Sigmoid colon (tissue), 7 donors: ENCODE data around the gene LAMB3. TPM values are rescaled to one million over a fixed set of nuclear protein-coding genes. Genes with fewer than 3 reads are reported as not detected.

Source experiments
- DNase-seq: peaks from one replicate; pipeline ENCODE4 v3.0.0-alpha.2; 2019
- H3K27ac ChIP-seq, 4 donors: fragments of 200-600 bp; sonication (generic); one replicate each; pipeline ENCODE4 v1.5.1; 2016 to 2019; ENCODE audit warnings: mild to moderate bottlenecking in 1 of 4
- H3K27me3 ChIP-seq, 3 donors: fragments of 200-600 bp; sonication (generic); one replicate each; pipeline ENCODE4 v1.5.1; 2019; ENCODE audit warnings: mild to moderate bottlenecking in 1 of 3
- H3K36me3 ChIP-seq, 4 donors: fragments of 200-600 bp; sonication (generic); one replicate each; pipeline ENCODE4 v1.5.1; 2016 to 2019
- H3K4me1 ChIP-seq, 4 donors: fragments of 200-600 bp; sonication (generic); one replicate each; pipeline ENCODE4 v1.5.1; 2017 to 2019
- H3K4me3 ChIP-seq, 4 donors: fragments of 200-600 bp; sonication (generic); one replicate each; pipeline ENCODE4 v1.5.1; 2017 to 2019; ENCODE audit warnings: mild to moderate bottlenecking in 2 of 4, moderate library complexity in 1 of 4
- H3K9me3 ChIP-seq, 4 donors: fragments of 200-600 bp in 3 of 4; sonication (generic) in 3 of 4; one replicate each; pipeline versions ENCODE4 v1.5.1 to v1.6.1; 2013 to 2019
- EP300 ChIP-seq, 4 donors: sonication (generic); formaldehyde crosslinking; IDR thresholded peaks; one replicate each; pipeline ENCODE4 v1.6.1; 2017; ENCODE audit warnings: antibody characterized with exemption in 4 of 4
- POLR2A ChIP-seq, 2 donors: fragments of 450-650 bp; IDR thresholded peaks; one replicate each; pipeline ENCODE4 v1.6.1; 2016; ENCODE audit warnings: antibody characterized with exemption in 2 of 2, mild to moderate bottlenecking in 2 of 2, moderate library complexity in 2 of 2
- POLR2AphosphoS5 ChIP-seq, 4 donors: sonication (generic); formaldehyde crosslinking; IDR thresholded peaks; one replicate each; pipeline ENCODE4 v1.6.1; 2017; ENCODE audit warnings: antibody characterized with exemption in 4 of 4
- WGBS, 2 donors: extraction: QIAGEN DNeasy Blood & Tissue Kit; methylation state at CpG; one replicate each; pipeline ENCODE4 v1.1.7; 2013; 5-methylcytosine and 5-hydroxymethylcytosine counted together
- intact Hi-C: fragments of 100-400 bp; cut with DNase I; formaldehyde crosslinking; loops from one replicate; pipeline ENCODE4 v1.15.1; 2023
- polyA plus RNA-seq, 3 donors: library from polyadenylated mRNA; stranded (reverse); fragments of 200-250 nt; gene quantifications; one replicate each; pipeline ENCODE4 v1.2.3, GENCODE V29; 2013
- total RNA-seq, 4 donors: library from RNA; depleted of rRNA; stranded (reverse); fragments of >200 nt; gene quantifications; one replicate each; pipeline ENCODE4 v1.1.0, GENCODE V29; 2016
- TF ChIP-seq, protein P1 (sequence below), 4 experiments: fragments of 450-650 bp in 3 of 4; fragments of 200-600 bp in 1 of 4; IDR thresholded peaks; one replicate each; pipeline ENCODE4 v1.5.1; 2016 to 2019; ENCODE audit warnings: antibody characterized with exemption in 4 of 4, mild to moderate bottlenecking in 3 of 4, moderate library complexity in 2 of 4
- donor health status: healthy with polysubstance abuse.
- donor health status: Bipolar disorder and iron deficiency.
- donor health status: healthy.

Gene LAMB3
- total and polyA plus RNA-seq, 7 donors = 0.14 to 49.4 (median 9.3) TPM; not detected in 1

GRCh38 chr1:209685821-209686220 is 33.6 kb upstream of the LAMB3 start:
- H3K9me3 ChIP-seq = no peaks in the 10 kb centered on the region
- intact Hi-C loops = no loop called here
- WGBS, 2 donors = 61 to 82% methylated on average over 4 of the region's 4 CpGs
- DNase-seq = no peak
- no peak overlapping the region for H3K4me3 ChIP-seq
- H3K36me3 ChIP-seq = no peaks in the 10 kb centered on the region
- peaks cover 0 to 29% (median 15%) of the 10 kb centered on the region in 4 donors for H3K4me1 ChIP-seq
- peaks cover 0 to 3% (median 0%) of the 10 kb centered on the region in 3 donors for H3K27me3 ChIP-seq
- TF ChIP-seq POLR2A (IDR thresholded peaks at IDR 0.05) = no peak
- TF ChIP-seq EP300 (IDR thresholded peaks at IDR 0.05) = no peak
- no peak for TF ChIP-seq POLR2AphosphoS5 (IDR thresholded peaks at IDR 0.05)
- TF ChIP-seq, protein P1, sequence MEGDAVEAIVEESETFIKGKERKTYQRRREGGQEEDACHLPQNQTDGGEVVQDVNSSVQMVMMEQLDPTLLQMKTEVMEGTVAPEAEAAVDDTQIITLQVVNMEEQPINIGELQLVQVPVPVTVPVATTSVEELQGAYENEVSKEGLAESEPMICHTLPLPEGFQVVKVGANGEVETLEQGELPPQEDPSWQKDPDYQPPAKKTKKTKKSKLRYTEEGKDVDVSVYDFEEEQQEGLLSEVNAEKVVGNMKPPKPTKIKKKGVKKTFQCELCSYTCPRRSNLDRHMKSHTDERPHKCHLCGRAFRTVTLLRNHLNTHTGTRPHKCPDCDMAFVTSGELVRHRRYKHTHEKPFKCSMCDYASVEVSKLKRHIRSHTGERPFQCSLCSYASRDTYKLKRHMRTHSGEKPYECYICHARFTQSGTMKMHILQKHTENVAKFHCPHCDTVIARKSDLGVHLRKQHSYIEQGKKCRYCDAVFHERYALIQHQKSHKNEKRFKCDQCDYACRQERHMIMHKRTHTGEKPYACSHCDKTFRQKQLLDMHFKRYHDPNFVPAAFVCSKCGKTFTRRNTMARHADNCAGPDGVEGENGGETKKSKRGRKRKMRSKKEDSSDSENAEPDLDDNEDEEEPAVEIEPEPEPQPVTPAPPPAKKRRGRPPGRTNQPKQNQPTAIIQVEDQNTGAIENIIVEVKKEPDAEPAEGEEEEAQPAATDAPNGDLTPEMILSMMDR (IDR thresholded peaks at IDR 0.05) = no peak
- H3K27ac ChIP-seq = no peak overlapping the region

DNA sequence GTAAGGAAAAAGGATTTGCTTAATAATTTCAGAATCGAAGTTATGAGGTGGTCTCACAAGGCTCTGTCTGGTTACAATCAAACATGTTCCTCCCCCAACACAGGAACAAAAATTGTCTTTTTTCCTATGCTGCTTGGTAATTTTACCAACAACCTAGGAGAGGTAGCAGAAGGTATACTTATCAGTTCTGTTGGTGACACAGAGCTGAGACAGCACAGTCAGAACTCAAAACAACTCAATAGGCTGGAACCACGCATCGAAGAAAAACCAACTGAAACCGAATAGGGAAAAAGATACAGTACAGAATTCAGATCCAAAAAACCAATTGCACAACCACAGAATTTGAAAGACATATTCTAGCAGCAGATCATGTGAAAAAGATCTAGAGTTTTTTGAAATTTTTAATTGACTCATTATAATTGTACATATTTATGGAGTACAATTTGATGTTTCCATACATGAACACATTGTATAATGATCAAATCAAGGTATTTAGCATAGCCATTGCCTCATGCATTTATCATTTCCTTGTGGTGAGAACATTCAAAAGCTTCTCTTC is 26.8 kb upstream of the LAMB3 start:
- H3K9me3 ChIP-seq = no peaks in the 10 kb centered on the region
- WGBS, 2 donors = 91 to 93% methylated on average over 4 of the region's 4 CpGs
- peaks cover 0 to 18% (median 13%) of the 10 kb centered on the region in 4 donors for H3K4me1 ChIP-seq
- H3K27me3 ChIP-seq = no peaks in the 10 kb centered on the region
- no peak for DNase-seq
- TF ChIP-seq POLR2A (IDR thresholded peaks at IDR 0.05) = no peak
- TF ChIP-seq, protein P1 (IDR thresholded peaks at IDR 0.05) = no peak
- H3K36me3 ChIP-seq = no peaks in the 10 kb centered on the region
- intact Hi-C loops = no loop called here
- H3K27ac ChIP-seq = no peak overlapping the region
- no peak overlapping the region for H3K4me3 ChIP-seq

DNA sequence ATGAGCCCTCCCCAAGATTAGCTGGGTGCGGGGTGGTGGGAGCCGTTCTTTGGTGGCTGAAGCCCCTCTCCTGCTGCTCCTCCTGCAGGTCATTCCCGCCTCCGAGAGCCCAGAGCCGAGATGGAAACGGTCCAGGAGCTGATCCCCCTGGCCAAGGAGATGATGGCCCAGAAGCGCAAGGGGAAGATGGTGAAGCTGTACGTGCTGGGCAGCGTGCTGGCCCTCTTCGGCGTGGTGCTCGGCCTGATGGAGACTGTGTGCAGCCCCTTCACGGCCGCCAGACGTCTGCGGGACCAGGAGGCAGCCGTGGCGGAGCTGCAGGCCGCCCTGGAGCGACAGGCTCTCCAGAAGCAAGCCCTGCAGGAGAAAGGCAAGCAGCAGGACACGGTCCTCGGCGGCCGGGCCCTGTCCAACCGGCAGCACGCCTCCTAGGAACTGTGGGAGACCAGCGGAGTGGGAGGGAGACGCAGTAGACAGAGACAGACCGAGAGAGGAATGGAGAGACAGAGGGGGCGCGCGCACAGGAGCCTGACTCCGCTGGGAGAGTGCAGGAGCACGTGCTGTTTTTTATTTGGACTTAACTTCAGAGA is 23.4 kb upstream of the LAMB3 start:
- intact Hi-C loops = loop anchor here (2.0 kb wide), 1 partner anchor 33 kb away; no protein-coding TSS in a partner anchor
- Histone ChIP-seq H3K27me3 (no peaks in the 10 kb centered on the region), H3K4me1 (peaks cover 0 to 18% (median 13%) of the 10 kb centered on the region in 4 donors), H3K9me3 (no peaks in the 10 kb centered on the region), H3K4me3 (peak overlapping the region; percentile 47 to 55 (median 50)), H3K36me3 (no peaks in the 10 kb centered on the region), H3K27ac (peak overlapping the region; percentile 57 to 64 (median 62))
- 3% methylated on average over 34 of the region's 34 CpGs for WGBS, 2 donors
- peak; percentile 73 for DNase-seq
- TF ChIP-seq, protein P1 (IDR thresholded peaks at IDR 0.05) = no peak
- TF ChIP-seq EP300 (IDR thresholded peaks at IDR 0.05) (no peak), POLR2AphosphoS5 (IDR thresholded peaks at IDR 0.05) (no peak), POLR2A (IDR thresholded peaks at IDR 0.05) (no peak)

DNA sequence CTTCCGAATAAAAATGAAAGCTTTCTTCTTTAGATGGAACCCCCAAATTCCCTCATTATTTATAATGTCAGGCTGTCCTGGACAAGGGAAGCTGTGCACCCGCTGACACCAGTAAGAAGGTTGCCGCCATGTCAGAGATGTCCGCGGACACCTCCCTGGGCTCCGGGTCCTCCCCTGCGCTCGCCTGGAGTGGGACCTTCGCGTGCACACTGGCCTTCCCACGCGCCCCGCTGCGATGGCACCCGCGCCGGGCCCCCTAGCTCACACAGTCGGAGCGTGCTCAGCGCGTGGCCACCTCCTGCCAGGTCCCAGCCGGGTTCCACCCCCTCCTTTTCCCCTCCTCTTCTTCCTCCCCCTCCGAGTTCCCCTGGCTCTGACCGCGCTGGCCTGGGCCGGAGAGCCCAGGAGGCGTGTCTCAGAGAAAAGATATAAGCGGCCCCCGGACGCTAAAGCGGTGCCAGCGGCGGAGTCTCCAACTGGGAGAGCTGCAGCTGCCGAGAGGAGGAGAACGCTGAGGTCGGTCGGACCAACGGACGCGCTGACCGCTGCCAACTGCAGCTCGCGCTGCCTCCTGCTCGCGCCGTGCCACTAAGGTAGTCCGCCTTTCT is 22.8 kb upstream of the LAMB3 start, which contains the start of gene G0S2:
Gene G0S2, plus strand, starts transcription at position 456 of the 608 bp plus-strand sequence. CDS start 273 bp downstream, outside the sequence.
- no peaks in the 10 kb centered on the region for H3K9me3 ChIP-seq
- H3K4me1 ChIP-seq = peaks cover 0 to 18% (median 13%) of the 10 kb centered on the region in 4 donors
- peak; percentile 88 for DNase-seq
- intact Hi-C loops = loop anchor here (2.0 kb wide), 1 partner anchor 32 kb away; no protein-coding TSS in a partner anchor
- H3K36me3 ChIP-seq = no peaks in the 10 kb centered on the region
- TF ChIP-seq POLR2AphosphoS5 (IDR thresholded peaks at IDR 0.05) (peak; percentile 23 to 69 (median 52)), EP300 (IDR thresholded peaks at IDR 0.05) (no peak), POLR2A (IDR thresholded peaks at IDR 0.05) (peak in 1 of 2 donors; percentile 39)
- TF ChIP-seq, protein P1 (IDR thresholded peaks at IDR 0.05) = no peak
- H3K27me3 ChIP-seq = no peaks in the 10 kb centered on the region
- peak within 1 kb of the TSS; percentile 47 to 55 (median 50) for H3K4me3 ChIP-seq
- H3K27ac ChIP-seq = peak within 1 kb of the TSS; percentile 57 to 64 (median 62)
- WGBS, 2 donors = 2% methylated on average over 47 of the region's 47 CpGs
